Esophagus squamous epithelium (tissue), 4 donors: Measurements from ENCODE around the gene PPWD1.

Source experiments
- CTCF ChIP-seq, 6 experiments: fragments of 450-650 bp in 4 of 6; fragments of 200-600 bp in 2 of 6; sonication (generic) in 2 of 6; IDR thresholded peaks; one replicate each; pipeline ENCODE4 v1.5.1; 2016 to 2019; ENCODE audit warnings: antibody characterized with exemption in 6 of 6, mild to moderate bottlenecking in 4 of 6, moderate library complexity in 4 of 6
- POLR2A ChIP-seq, 4 donors: fragments of 450-650 bp; IDR thresholded peaks; one replicate each; pipeline ENCODE4 v1.6.1; 2017; ENCODE audit warnings: antibody characterized with exemption in 4 of 4, mild to moderate bottlenecking in 4 of 4, moderate library complexity in 3 of 4

- TF ChIP-seq POLR2A (IDR thresholded peaks at IDR 0.05) (no peak), CTCF (IDR thresholded peaks at IDR 0.05) (no peak)
Observed at GRCh38 chr5:65588694-65589093, 25.6 kb downstream of the PPWD1 start.
